GM12878 (cell line): ENCODE measurements around the gene LRP1. TPM values are rescaled to one million over a fixed set of nuclear protein-coding genes. Genes with fewer than 3 reads are reported as not detected.
A peak's percentile ranks its signal among the peaks of the same experiment; 100 is the strongest.

ENCODE experiments used
- ATAC-seq: fragments of 200-7000 bp; cut with Tn5 transposase; 3 replicates; pipeline ENCODE4 v1.9.1; 2020; ENCODE audit warnings: mild to moderate bottlenecking, moderate library complexity
- BruUV-seq: library from RNA; stranded (reverse); fragments of 400-500 nt; replicated peaks from 2 replicates; lab custom pipeline; 2021; lab: Mats Ljungman, UMichigan
- CTCF ChIA-PET: fragments of 300-600 bp; sonication (Branson Sonifier 250); formaldehyde crosslinking; extraction: SDS; loops from one replicate; lab custom pipeline; 2021; ENCODE audit warnings: inconsistent platforms; lab: Yijun Ruan, JAX
- POLR2A ChIA-PET: fragments of 350-600 bp; formaldehyde crosslinking; extraction: SDS; loops from one replicate; lab custom pipeline; 2021; ENCODE audit warnings: inconsistent platforms; lab: Charles Lee
- RAD21 ChIA-PET: fragments of 300-600 bp; sonication (Branson Sonifier 250); formaldehyde crosslinking; loops from one replicate; lab custom pipeline; 2023; ENCODE audit warnings: antibody characterized with exemption; ENCODE audit not compliant: unreplicated experiment; lab: Charles Lee
- SMC1A ChIA-PET: fragments of 300-600 bp; sonication (Branson Sonifier 250); formaldehyde crosslinking; loops from one replicate; lab custom pipeline; 2023; ENCODE audit not compliant: unreplicated experiment, uncharacterized antibody; lab: Charles Lee
- DNase-seq: peaks from one replicate; pipeline ENCODE4 v3.0.0-alpha.2; 2011; ENCODE audit warnings: low read depth, low spot score
- FAIRE-seq: peaks from 3 replicates; lab custom pipeline; 2011; peaks lifted over from hg19 to GRCh38; lab: Jason Lieb, UNC
- H2AFZ ChIP-seq: 2 replicates; pipeline ENCODE4 v1.6.0; 2011; ENCODE audit warnings: low read depth, low read length, control low read depth; ENCODE audit not compliant: control insufficient read depth
- H3K27ac ChIP-seq: 2 replicates; pipeline ENCODE4 v1.5.1; 2011; ENCODE audit warnings: control low read depth; ENCODE audit not compliant: control insufficient read depth, insufficient read depth
- H3K27me3 ChIP-seq, 2 experiments: replicated peaks in 1 of 2; 2 replicates each; pipeline versions ENCODE4 v1.6.0 to v1.6.1; 2011; ENCODE audit warnings: low read length in 1 of 2; ENCODE audit not compliant: control insufficient read depth in 2 of 2, insufficient read depth in 2 of 2
- H3K36me3 ChIP-seq, 2 experiments: 2 replicates each; pipeline ENCODE4 v1.5.1; 2011; ENCODE audit warnings: low read length in 1 of 2; ENCODE audit not compliant: control insufficient read depth in 2 of 2, insufficient read depth in 2 of 2
- H3K4me1 ChIP-seq: 2 replicates; pipeline ENCODE4 v1.6.1; 2011; ENCODE audit warnings: mild to moderate bottlenecking, low read length, moderate library complexity, mixed read lengths; ENCODE audit not compliant: control insufficient read depth, insufficient read depth
- H3K4me2 ChIP-seq: 2 replicates; pipeline ENCODE4 v1.6.0; 2011; ENCODE audit warnings: control low read depth; ENCODE audit not compliant: control insufficient read depth, insufficient read depth
- H3K4me3 ChIP-seq: fragments of 200-600 bp; sonication (generic); 2 replicates; pipeline ENCODE4 v1.5.1; 2016
- H3K79me2 ChIP-seq: 2 replicates; pipeline ENCODE4 v1.6.0; 2011; ENCODE audit warnings: low read length; ENCODE audit not compliant: control insufficient read depth, insufficient read depth
- H3K9ac ChIP-seq: 2 replicates; pipeline ENCODE4 v1.8.0; 2011; ENCODE audit warnings: low read length, control low read depth, mixed read lengths; ENCODE audit not compliant: control insufficient read depth, insufficient read depth
- H3K9me3 ChIP-seq: replicated peaks from 3 replicates; pipeline ENCODE4 v1.5.1; 2011; ENCODE audit warnings: mild to moderate bottlenecking, low read length; ENCODE audit not compliant: control insufficient read depth, insufficient read depth
- H4K20me1 ChIP-seq: 2 replicates; pipeline ENCODE4 v1.6.0; 2011; ENCODE audit not compliant: control insufficient read depth, insufficient read depth
- CBFB ChIP-seq: IDR thresholded peaks from 2 replicates; pipeline ENCODE4 v1.6.1; 2016; ENCODE audit warnings: antibody characterized with exemption, low read depth
- CREB1 ChIP-seq: IDR thresholded peaks from 2 replicates; pipeline ENCODE4 v1.6.1; 2012; ENCODE audit warnings: low read depth, mild to moderate bottlenecking, inconsistent platforms
- CREM ChIP-seq: IDR thresholded peaks from 2 replicates; pipeline ENCODE4 v1.6.1; 2014; ENCODE audit warnings: antibody characterized with exemption, low read depth
- DPF2 ChIP-seq: fragments of 450-650 bp; IDR thresholded peaks from 2 replicates; pipeline ENCODE4 v1.6.1; 2017; ENCODE audit warnings: mild to moderate bottlenecking
- EED ChIP-seq: sonication (generic); IDR thresholded peaks from 2 replicates; pipeline ENCODE4 v1.6.1; 2016; ENCODE audit warnings: antibody characterized with exemption, low read depth
- EP300 ChIP-seq, 2 experiments: fragments of 150-350 bp in 1 of 2; IDR thresholded peaks; 2 replicates each; pipeline ENCODE4 v1.6.1; 2011 to 2012; ENCODE audit warnings: low read depth in 2 of 2, low read length in 2 of 2, borderline replicate concordance in 1 of 2, improper control_type of control experiment in 1 of 2, inconsistent platforms in 1 of 2; ENCODE audit not compliant: control insufficient read depth in 1 of 2
- ETV6 ChIP-seq, 2 experiments: fragments of 450-650 bp in 1 of 2; IDR thresholded peaks in 1 of 2; conservative IDR thresholded peaks in 1 of 2; 2 replicates each; pipeline ENCODE4 v1.6.1; 2014; ENCODE audit warnings: antibody characterized with exemption in 1 of 2, borderline replicate concordance in 1 of 2, low read depth in 1 of 2, mild to moderate bottlenecking in 1 of 2, moderate library complexity in 1 of 2
- IRF4 ChIP-seq: IDR thresholded peaks from 2 replicates; pipeline ENCODE4 v1.6.1; 2011; ENCODE audit warnings: low read depth, low read length
- MTA2 ChIP-seq: fragments of 450-650 bp; IDR thresholded peaks from 2 replicates; pipeline ENCODE4 v1.6.1; 2016; ENCODE audit warnings: low read depth, mild to moderate bottlenecking, moderate library complexity
- MXI1 ChIP-seq: fragments of 150-350 bp; IDR thresholded peaks from 2 replicates; pipeline ENCODE4 v1.6.1; 2011; ENCODE audit warnings: low read depth, mild to moderate bottlenecking, inconsistent platforms, low read length, improper control_type of control experiment
- NFIC ChIP-seq: IDR thresholded peaks from 2 replicates; pipeline ENCODE4 v1.6.1; 2012; ENCODE audit warnings: low read depth, mild to moderate bottlenecking, inconsistent platforms, low read length, moderate library complexity
- NFYA ChIP-seq: IDR thresholded peaks from 2 replicates; pipeline ENCODE4 v1.6.1; 2011; ENCODE audit warnings: low read depth, mild to moderate bottlenecking, low read length, improper control_type of control experiment, borderline replicate concordance
- NR2C1 ChIP-seq: fragments of 450-650 bp; IDR thresholded peaks from 2 replicates; pipeline ENCODE4 v1.6.1; 2017; ENCODE audit warnings: antibody characterized with exemption, mild to moderate bottlenecking, moderate library complexity
- NRF1 ChIP-seq: conservative IDR thresholded peaks from 2 replicates; pipeline ENCODE4 v1.6.1; 2011; ENCODE audit warnings: mild to moderate bottlenecking, low read depth, low read length, improper control_type of control experiment
- POLR2AphosphoS5 ChIP-seq: IDR thresholded peaks from 2 replicates; pipeline ENCODE4 v1.6.1; 2011; ENCODE audit warnings: mild to moderate bottlenecking, low read length, inconsistent platforms
- POU2F2 ChIP-seq: IDR thresholded peaks from 3 replicates; pipeline ENCODE4 v1.6.1; 2011; ENCODE audit warnings: low read depth, mild to moderate bottlenecking, low read length, borderline replicate concordance
- RB1 ChIP-seq: fragments of 450-650 bp; formaldehyde crosslinking; IDR thresholded peaks from 2 replicates; pipeline ENCODE4 v1.6.1; 2017; ENCODE audit warnings: mild to moderate bottlenecking, borderline replicate concordance
- RELA ChIP-seq: fragments of 450-650 bp; IDR thresholded peaks from 2 replicates; pipeline ENCODE4 v1.8.0; 2014; ENCODE audit warnings: borderline replicate concordance; ENCODE audit not compliant: partially characterized antibody
- SMAD5 ChIP-seq: IDR thresholded peaks from 2 replicates; pipeline ENCODE4 v1.6.1; 2016; ENCODE audit warnings: antibody characterized with exemption, low read depth
- SREBF1 ChIP-seq: IDR thresholded peaks from 2 replicates; pipeline ENCODE4 v1.6.1; 2012; ENCODE audit warnings: mild to moderate bottlenecking, low read length
- TARDBP ChIP-seq: IDR thresholded peaks from 2 replicates; pipeline ENCODE4 v1.6.1; 2016; ENCODE audit warnings: borderline replicate concordance
- ZBTB4 ChIP-seq: fragments of 450-650 bp; formaldehyde crosslinking; IDR thresholded peaks from 2 replicates; pipeline ENCODE4 v1.4.0; 2022; ENCODE audit warnings: mild to moderate bottlenecking, moderate library complexity
- ZNF207 ChIP-seq: fragments of 450-650 bp; IDR thresholded peaks from 2 replicates; pipeline ENCODE4 v1.6.1; 2014; ENCODE audit warnings: antibody characterized with exemption, mild to moderate bottlenecking, borderline replicate concordance
- WGBS: methylation state at CpG from one replicate; pipeline ENCODE4 v1.1.6; 2016; ENCODE audit warnings: low lambda C conversion rate; ENCODE audit not compliant: insufficient replicate concordance, insufficient coverage; ENCODE audit errors: missing lambda C conversion rate; 5-methylcytosine and 5-hydroxymethylcytosine counted together
- in situ Hi-C: fragments of 300-500 bp; cut with MboI; formaldehyde crosslinking; loops from 9 replicates; pipeline ENCODE4 v1.14.3; 2018; ENCODE audit warnings: mixed read lengths
- intact Hi-C: fragments of 100-400 bp; cut with micrococcal nuclease; formaldehyde crosslinking; loops from one replicate; pipeline ENCODE4 v1.14.2; 2022; ENCODE audit not compliant: unreplicated experiment
- polyA plus RNA-seq, 11 experiments: library from polyadenylated mRNA; depleted of rRNA in 4 of 11; unstranded in 6 of 11; stranded (reverse) in 5 of 11; fragments of >200 nt; fragmentation: Nextera tagmentation in 4 of 11; fragmentation: Illumina TruSeq in 1 of 11; extraction: Ambion mirVana in 4 of 11; extraction: Trizol in 1 of 11; gene quantifications; 1 replicate in 1 of 11; 2 replicates in 10 of 11; pipeline versions ENCODE4 v1.2.1 to v1.2.3, GENCODE V29; 2011 to 2016; ENCODE audit warnings: inconsistent platforms in 2 of 11, missing spikeins in 2 of 11, low read depth in 1 of 11
- total RNA-seq, 4 experiments: library from RNA; depleted of rRNA in 3 of 4; stranded (reverse); fragments of >200 nt in 3 of 4; fragmentation: Illumina TruSeq in 1 of 4; extraction: Trizol in 1 of 4; gene quantifications; 2 replicates each; pipeline versions ENCODE4 v1.2.1 to v1.2.3, GENCODE V29; 2013 to 2021

LRP1 gene
- total and polyA plus RNA-seq, 10 of the 15 experiments (the other 5 are each of a cell fraction or from before 2014, with no cell fraction given): under 0.01 to 1.1 (median 0.20) TPM; not detected in 2

GRCh38 chr12:57085999-57086492 is 42.2 kb upstream of the LRP1 start:
- WGBS: 27% methylated on average over 12 of the region's 12 CpGs
- no peaks in the 10 kb centered on the region for H3K9me3 ChIP-seq
- SMC1A ChIA-PET: interaction anchor here (1.5 to 4.5 kb wide), 3 partner anchors 8 to 26 kb away, joined by 3 to 29 read pairs (median 6); partner anchors contain the start of gene STAT6
- peak overlapping the region; percentile 30 for H2AFZ ChIP-seq
- POLR2A ChIA-PET: interaction anchor here (0.8 to 5.1 kb wide), 4 partner anchors 11 to 25 kb away, joined by 3 to 41 read pairs (median 4); partner anchors contain the start of gene STAT6
- no peaks in the 10 kb centered on the region for H4K20me1 ChIP-seq
- in situ Hi-C loops (loop anchor here (10.0 kb wide), 1 partner anchor 451 kb away; the partner anchor contains the start of gene BAZ2A), intact Hi-C loops (loop anchor here (5.0 kb wide), 2 partner anchors 399 to 449 kb away; partner anchors contain the start of gene PTGES3)
- CTCF ChIA-PET: interaction anchor here (0.9 to 9.0 kb wide), 6 partner anchors 7 to 25 kb away, joined by 3 to 144 read pairs (median 8); partner anchors contain the start of genes NEMP1 and STAT6
- peaks cover 20% of the 10 kb centered on the region for H3K4me1 ChIP-seq
- H3K27ac ChIP-seq: peak overlapping the region; percentile 98
- peak; percentile 75 for FAIRE-seq
- RAD21 ChIA-PET: interaction anchor here (1.0 to 8.8 kb wide), 5 partner anchors 7 to 25 kb away, joined by 3 to 199 read pairs (median 4); partner anchors contain the start of genes NEMP1 and STAT6
- BruUV-seq: no TSS peak
- DNase-seq: no peak
- H3K27me3 ChIP-seq: no peaks in the 10 kb centered on the region
- H3K4me2 ChIP-seq: peak overlapping the region; percentile 82
- ATAC-seq: no peak
- peaks cover 0 to 1% of the 10 kb centered on the region in 2 experiments; a peak in 2 of 4 replicates for H3K36me3 ChIP-seq
- H3K4me3 ChIP-seq: peak overlapping the region; percentile 95
- H3K79me2 ChIP-seq: peaks cover 20% of the 10 kb centered on the region
- peak overlapping the region; percentile 95 for H3K9ac ChIP-seq
- TF ChIP-seq DPF2 (no peak), MXI1 (no peak), EP300 (IDR thresholded peaks at IDR 0.05; ENCODE audit: borderline replicate concordance in 1 of 2, control insufficient read depth in 1 of 2, low read depth in 2 of 2, low read length in 2 of 2) (no peak), SREBF1 (no peak), NR2C1 (no peak), NRF1 (no peak), ZBTB4 (no peak), TARDBP (0 out of 2 replicates have a peak, but pooled peaks have one; percentile 29), ETV6 (conservative IDR thresholded peaks at IDR 0.05 in 1 of 2, IDR thresholded peaks at IDR 0.05 in 1 of 2; ENCODE audit: borderline replicate concordance in 1 of 2, low read depth in 1 of 2) (no peak), NFYA (no peak), SMAD5 (no peak), CREB1 (no peak), CBFB (no peak), POU2F2 (no peak), MTA2 (0 out of 2 replicates have a peak, but pooled peaks have one; percentile 1), RB1 (no peak), EED (peak; percentile 23), RELA (no peak), IRF4 (no peak), ZNF207 (no peak), CREM (0 out of 2 replicates have a peak, but pooled peaks have one; percentile 24), NFIC (no peak), POLR2AphosphoS5 (peak; percentile 26; the same call in 1 of the 2 replicates)
